GM12878 (cell line): ENCODE data around the gene TARBP2.

ENCODE experiments used
- ETV6 ChIP-seq, 2 experiments: fragments of 450-650 bp in 1 of 2; IDR thresholded peaks in 1 of 2; conservative IDR thresholded peaks in 1 of 2; 2 replicates each; pipeline ENCODE4 v1.6.1; 2014; ENCODE audit warnings: antibody characterized with exemption in 1 of 2, borderline replicate concordance in 1 of 2, low read depth in 1 of 2, mild to moderate bottlenecking in 1 of 2, moderate library complexity in 1 of 2
- POLR2A ChIP-seq: IDR thresholded peaks from 2 replicates; pipeline ENCODE4 v1.6.1; 2011; ENCODE audit warnings: low read depth, mild to moderate bottlenecking, low read length
- SIN3A ChIP-seq: IDR thresholded peaks from 2 replicates; pipeline ENCODE4 v1.6.1; 2012; ENCODE audit warnings: low read depth, low read length, improper control_type of control experiment
- SMC3 ChIP-seq: IDR thresholded peaks from 2 replicates; pipeline ENCODE4 v1.6.1; 2011; ENCODE audit warnings: low read length, improper control_type of control experiment, borderline replicate concordance

GRCh38 chr12:53483225-53483978, 17.7 kb upstream of the TARBP2 start:
- no peak; the same call in 1 of the 2 replicates for TF ChIP-seq POLR2A
- no peak for TF ChIP-seq SMC3
- TF ChIP-seq SIN3A: no peak
- no peak for TF ChIP-seq ETV6 (conservative IDR thresholded peaks at IDR 0.05 in 1 of 2, IDR thresholded peaks at IDR 0.05 in 1 of 2; ENCODE audit: borderline replicate concordance in 1 of 2, low read depth in 1 of 2)
